Measurements from ENCODE around the gene PTPN11. TPM values are rescaled to one million over a fixed set of nuclear protein-coding genes. Genes with fewer than 3 reads are reported as not detected.

The PTPN11 gene
- polyA plus RNA-seq, 1 of the 3 experiments (the other 2 are of a cell fraction): 48.3 TPM

DNA sequence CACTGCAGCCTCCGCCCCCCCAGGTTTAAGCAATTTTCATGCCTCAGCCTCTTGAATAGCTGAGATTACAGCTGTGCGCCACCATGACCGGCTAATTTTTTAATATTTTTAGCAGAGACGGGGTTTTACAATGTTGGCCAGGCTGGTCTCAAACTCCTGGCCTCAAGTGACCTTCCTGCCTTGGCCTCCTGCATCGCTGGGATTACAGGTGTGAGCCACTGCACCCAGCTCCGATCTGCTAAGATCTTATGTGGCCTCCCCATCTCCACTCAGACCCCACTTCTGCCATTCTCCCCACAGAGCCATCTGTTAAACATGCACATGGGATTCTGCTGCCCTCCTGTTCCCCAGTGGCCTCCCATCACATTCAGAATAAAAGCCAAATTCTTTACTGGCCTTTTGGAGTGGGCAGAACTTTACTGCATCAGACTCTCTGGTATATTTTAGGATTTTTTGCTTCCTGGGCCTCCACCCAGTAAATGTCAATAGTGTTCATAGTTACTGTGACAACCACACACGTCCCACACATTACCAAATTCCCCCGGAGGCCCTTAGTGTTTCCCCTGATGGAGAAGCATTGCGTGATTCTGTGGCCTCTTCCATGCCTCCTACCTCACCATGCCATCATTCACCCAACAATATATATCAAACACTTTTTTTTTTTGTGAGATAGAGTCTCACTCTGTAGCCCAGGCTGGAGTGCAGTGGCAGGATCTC, 96.3 kb downstream of the PTPN11 start (continued):
- TF ChIP-seq ZBTB33 (IDR thresholded peaks at IDR 0.05; ENCODE audit: borderline replicate concordance, low read depth) (no peak), CHD2 (IDR thresholded peaks at IDR 0.05; ENCODE audit: low read length, partially characterized antibody) (no peak), YY1 (IDR thresholded peaks at IDR 0.05; ENCODE audit: low read depth) (no peak), ELF1 (IDR thresholded peaks at IDR 0.05) (no peak), GATA2 (CRISPR knock-in tag; IDR thresholded peaks at IDR 0.05) (no peak), NFIC (IDR thresholded peaks at IDR 0.05; ENCODE audit: borderline replicate concordance) (no peak), SMC3 (IDR thresholded peaks at IDR 0.05; ENCODE audit: low read depth, low read length) (no peak), USF2 (IDR thresholded peaks at IDR 0.05; ENCODE audit: borderline replicate concordance, low read depth, low read length) (no peak), NRF1 (IDR thresholded peaks at IDR 0.05; ENCODE audit: low read depth, low read length) (no peak)

DNA sequence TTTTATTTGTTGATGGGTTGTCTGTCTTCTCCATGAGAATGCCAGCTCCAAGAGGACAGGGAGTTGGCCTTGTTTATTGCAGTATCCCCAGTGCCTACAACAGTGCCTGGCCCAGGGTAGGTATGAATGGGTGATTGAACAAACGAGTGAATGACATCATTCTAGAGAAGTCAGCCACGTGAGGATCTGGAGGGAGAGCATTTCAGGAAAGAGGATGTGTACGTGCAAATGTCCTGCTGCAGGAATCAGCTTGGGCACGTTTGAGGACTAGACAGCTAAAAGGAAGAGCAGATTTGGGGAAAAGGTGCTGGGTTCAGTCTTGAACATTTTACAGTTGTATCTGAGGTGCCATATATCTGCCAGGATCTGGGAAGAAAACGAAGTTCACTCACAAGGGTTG, 97.1 kb downstream of the PTPN11 start:
- Histone ChIP-seq H3K27ac (ENCODE audit: low read depth in 2 of 2, low read length in 1 of 2) (no peak overlapping the region), H4K20me1 (ENCODE audit: insufficient read depth) (no peaks in the 10 kb centered on the region), H3K9ac (no peak overlapping the region), H2AFZ (ENCODE audit: low read depth) (no peak overlapping the region), H3K4me1 (ENCODE audit: control insufficient read depth in 1 of 2, insufficient read depth in 2 of 2, low read depth in 1 of 2, low read length in 1 of 2) (no peaks in the 10 kb centered on the region), H3K27me3 (ENCODE audit: insufficient read depth) (no peaks in the 10 kb centered on the region), H3F3A (replicated peaks; ENCODE audit: insufficient read depth) (no peaks in the 10 kb centered on the region), H3K9me3 (no peaks in the 10 kb centered on the region), H3K36me3 (replicated peaks in 1 of 2; ENCODE audit: control insufficient read depth in 1 of 2, insufficient read depth in 2 of 2, low read length in 1 of 2) (peaks cover under 1 to 9% of the 10 kb centered on the region in 2 experiments), H3K4me3 (ENCODE audit: low read depth in 2 of 2, low read length in 1 of 2) (no peak overlapping the region), H3K79me2 (ENCODE audit: insufficient read depth) (no peaks in the 10 kb centered on the region), H3K4me2 (no peak overlapping the region), H3K9me2 (no peaks in the 10 kb centered on the region)
- no peak for TF ChIP-seq TEAD4 (IDR thresholded peaks at IDR 0.05; ENCODE audit: borderline replicate concordance, insufficient read depth)
- 78% methylated on average over 5 of the region's 5 CpGs for WGBS (ENCODE audit: low lambda C conversion rate)
- POLR2A ChIA-PET: interaction anchor here (1.0 kb wide), 1 partner anchor 278 kb away, joined by 3 read pairs; no protein-coding TSS in a partner anchor
- CTCF ChIA-PET: no interaction called here
- DNase-seq: no peak

- H3K27ac ChIP-seq (ENCODE audit: low read depth in 2 of 2, low read length in 1 of 2): no peak overlapping the region
- ChIA-PET CTCF (no interaction called here), POLR2A (no interaction called here)
- H2AFZ ChIP-seq (ENCODE audit: low read depth): no peak overlapping the region
- no peaks in the 10 kb centered on the region for H3K9me3 ChIP-seq
- H3K36me3 ChIP-seq (replicated peaks in 1 of 2; ENCODE audit: control insufficient read depth in 1 of 2, insufficient read depth in 2 of 2, low read length in 1 of 2): no peaks in the 10 kb centered on the region
- no peak overlapping the region for H3K4me2 ChIP-seq
- WGBS (ENCODE audit: low lambda C conversion rate): 82% methylated on average over 7 of the region's 7 CpGs
- DNase-seq: no peak
- H3K4me1 ChIP-seq (ENCODE audit: control insufficient read depth in 1 of 2, insufficient read depth in 2 of 2, low read depth in 1 of 2, low read length in 1 of 2): no peaks in the 10 kb centered on the region
- no peaks in the 10 kb centered on the region for H3K27me3 ChIP-seq (ENCODE audit: insufficient read depth)
- H3K79me2 ChIP-seq (ENCODE audit: insufficient read depth): no peaks in the 10 kb centered on the region
- no peak overlapping the region for H3K9ac ChIP-seq
- TF ChIP-seq TCF12 (IDR thresholded peaks at IDR 0.05): no peak
- TF ChIP-seq FOSL2 (IDR thresholded peaks at IDR 0.05; ENCODE audit: borderline replicate concordance, low read depth): no peak
- no peak for TF ChIP-seq JUND (IDR thresholded peaks at IDR 0.05)
- TF ChIP-seq RFX5 (IDR thresholded peaks at IDR 0.05; ENCODE audit: low read length): no peak
- TF ChIP-seq GABPA (IDR thresholded peaks at IDR 0.05; ENCODE audit: low read depth): no peak
- no peak for TF ChIP-seq GATA2 (CRISPR knock-in tag; IDR thresholded peaks at IDR 0.05)
- no peak for TF ChIP-seq PBX3 (IDR thresholded peaks at IDR 0.05)
- no peak for TF ChIP-seq MXI1 (IDR thresholded peaks at IDR 0.05; ENCODE audit: low read depth, low read length)
- no peak for TF ChIP-seq ELF1 (IDR thresholded peaks at IDR 0.05)
- H3F3A ChIP-seq (replicated peaks; ENCODE audit: insufficient read depth): no peaks in the 10 kb centered on the region
- H3K4me3 ChIP-seq (ENCODE audit: low read depth in 2 of 2, low read length in 1 of 2): no peak overlapping the region
- H3K9me2 ChIP-seq: no peaks in the 10 kb centered on the region
- no peaks in the 10 kb centered on the region for H4K20me1 ChIP-seq (ENCODE audit: insufficient read depth)
Measured at GRCh38 chr12:112517730-112518364, 99.1 kb downstream of the PTPN11 start.

Measured in SK-N-SH (cell line).